ENCODE results near the gene PDK2. TPM values are rescaled to one million over a fixed set of nuclear protein-coding genes. Genes with fewer than 3 reads are reported as not detected.

The PDK2 gene
- total and polyA plus RNA-seq, 9 of the 15 experiments (the other 6 are each of a cell fraction or from before 2014, with no cell fraction given), result 0.03 to 2.5 (median 1.4) TPM

DNA sequence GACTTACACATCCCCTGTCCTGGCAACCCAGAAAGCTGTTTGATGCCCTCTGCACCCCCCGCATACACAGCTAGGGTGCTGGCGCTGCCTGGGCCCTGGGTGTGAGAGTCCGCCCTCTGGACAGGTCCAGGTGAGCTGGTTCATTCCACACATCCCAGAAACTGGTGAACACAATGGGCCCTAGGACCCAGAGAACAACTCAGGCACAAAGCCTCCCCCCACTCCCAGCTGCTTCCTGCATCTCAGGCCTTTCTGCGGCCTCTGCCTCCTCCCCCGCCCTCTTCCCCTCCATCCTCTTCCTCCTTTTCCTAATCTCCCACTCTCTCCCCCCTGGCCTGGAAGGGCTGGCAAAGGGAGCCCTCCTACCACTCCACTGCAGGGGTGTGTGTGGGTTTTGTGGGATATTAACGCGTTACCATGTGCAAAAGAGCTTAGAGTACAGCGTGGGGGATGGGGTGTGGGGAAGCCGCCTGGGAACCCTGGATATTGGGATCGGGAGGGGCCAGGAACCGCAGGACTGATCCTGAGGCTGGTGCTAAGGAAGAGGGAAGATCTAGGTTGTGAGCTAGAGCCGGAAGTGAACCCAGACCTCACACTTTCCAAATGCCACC lies 56.9 kb downstream of the PDK2 start (continued):
- no peak for TF ChIP-seq NCOA4 (IDR thresholded peaks at IDR 0.05; ENCODE audit: partially characterized antibody)
- TF ChIP-seq FUS (optimal IDR thresholded peaks at IDR 0.05; ENCODE audit: low read depth, low read length), result no peak
- TF ChIP-seq TBL1XR1 (IDR thresholded peaks at IDR 0.05; ENCODE audit: low read length in 2 of 2), result peak in 1 of 2 experiments; percentile 40; a peak in 1 of 4 replicates
- peak; percentile 64 for TF ChIP-seq KLF16 (IDR thresholded peaks at IDR 0.05)
- no peak for TF ChIP-seq STAT5A (IDR thresholded peaks at IDR 0.05; ENCODE audit: borderline replicate concordance, low read length)
- TF ChIP-seq HNRNPH1 (optimal IDR thresholded peaks at IDR 0.05; ENCODE audit: low read depth, low read length), result no peak
- TF ChIP-seq, protein P1, sequence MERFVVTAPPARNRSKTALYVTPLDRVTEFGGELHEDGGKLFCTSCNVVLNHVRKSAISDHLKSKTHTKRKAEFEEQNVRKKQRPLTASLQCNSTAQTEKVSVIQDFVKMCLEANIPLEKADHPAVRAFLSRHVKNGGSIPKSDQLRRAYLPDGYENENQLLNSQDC (CRISPR knock-in tag; IDR thresholded peaks at IDR 0.05), result no peak
- TF ChIP-seq MAFK (IDR thresholded peaks at IDR 0.05; ENCODE audit: low read length), result no peak
- TF ChIP-seq, protein P2, sequence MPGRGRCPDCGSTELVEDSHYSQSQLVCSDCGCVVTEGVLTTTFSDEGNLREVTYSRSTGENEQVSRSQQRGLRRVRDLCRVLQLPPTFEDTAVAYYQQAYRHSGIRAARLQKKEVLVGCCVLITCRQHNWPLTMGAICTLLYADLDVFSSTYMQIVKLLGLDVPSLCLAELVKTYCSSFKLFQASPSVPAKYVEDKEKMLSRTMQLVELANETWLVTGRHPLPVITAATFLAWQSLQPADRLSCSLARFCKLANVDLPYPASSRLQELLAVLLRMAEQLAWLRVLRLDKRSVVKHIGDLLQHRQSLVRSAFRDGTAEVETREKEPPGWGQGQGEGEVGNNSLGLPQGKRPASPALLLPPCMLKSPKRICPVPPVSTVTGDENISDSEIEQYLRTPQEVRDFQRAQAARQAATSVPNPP (IDR thresholded peaks at IDR 0.05; ENCODE audit: borderline replicate concordance, insufficient read depth, insufficient read length), result no peak
- peak; percentile 65; the same call in 1 of the 2 replicates for TF ChIP-seq CBX5 (IDR thresholded peaks at IDR 0.05; ENCODE audit: borderline replicate concordance, low read depth)
- TF ChIP-seq, protein P3, sequence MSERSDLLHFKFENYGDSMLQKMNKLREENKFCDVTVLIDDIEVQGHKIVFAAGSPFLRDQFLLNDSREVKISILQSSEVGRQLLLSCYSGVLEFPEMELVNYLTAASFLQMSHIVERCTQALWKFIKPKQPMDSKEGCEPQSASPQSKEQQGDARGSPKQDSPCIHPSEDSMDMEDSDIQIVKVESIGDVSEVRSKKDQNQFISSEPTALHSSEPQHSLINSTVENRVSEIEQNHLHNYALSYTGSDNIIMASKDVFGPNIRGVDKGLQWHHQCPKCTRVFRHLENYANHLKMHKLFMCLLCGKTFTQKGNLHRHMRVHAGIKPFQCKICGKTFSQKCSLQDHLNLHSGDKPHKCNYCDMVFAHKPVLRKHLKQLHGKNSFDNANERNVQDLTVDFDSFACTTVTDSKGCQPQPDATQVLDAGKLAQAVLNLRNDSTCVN (CRISPR knock-in tag; IDR thresholded peaks at IDR 0.05), result peak; percentile 26; the same call in 1 of the 2 replicates
- TF ChIP-seq TCF3 (CRISPR knock-in tag; IDR thresholded peaks at IDR 0.05), result no peak
- TF ChIP-seq, protein P4, sequence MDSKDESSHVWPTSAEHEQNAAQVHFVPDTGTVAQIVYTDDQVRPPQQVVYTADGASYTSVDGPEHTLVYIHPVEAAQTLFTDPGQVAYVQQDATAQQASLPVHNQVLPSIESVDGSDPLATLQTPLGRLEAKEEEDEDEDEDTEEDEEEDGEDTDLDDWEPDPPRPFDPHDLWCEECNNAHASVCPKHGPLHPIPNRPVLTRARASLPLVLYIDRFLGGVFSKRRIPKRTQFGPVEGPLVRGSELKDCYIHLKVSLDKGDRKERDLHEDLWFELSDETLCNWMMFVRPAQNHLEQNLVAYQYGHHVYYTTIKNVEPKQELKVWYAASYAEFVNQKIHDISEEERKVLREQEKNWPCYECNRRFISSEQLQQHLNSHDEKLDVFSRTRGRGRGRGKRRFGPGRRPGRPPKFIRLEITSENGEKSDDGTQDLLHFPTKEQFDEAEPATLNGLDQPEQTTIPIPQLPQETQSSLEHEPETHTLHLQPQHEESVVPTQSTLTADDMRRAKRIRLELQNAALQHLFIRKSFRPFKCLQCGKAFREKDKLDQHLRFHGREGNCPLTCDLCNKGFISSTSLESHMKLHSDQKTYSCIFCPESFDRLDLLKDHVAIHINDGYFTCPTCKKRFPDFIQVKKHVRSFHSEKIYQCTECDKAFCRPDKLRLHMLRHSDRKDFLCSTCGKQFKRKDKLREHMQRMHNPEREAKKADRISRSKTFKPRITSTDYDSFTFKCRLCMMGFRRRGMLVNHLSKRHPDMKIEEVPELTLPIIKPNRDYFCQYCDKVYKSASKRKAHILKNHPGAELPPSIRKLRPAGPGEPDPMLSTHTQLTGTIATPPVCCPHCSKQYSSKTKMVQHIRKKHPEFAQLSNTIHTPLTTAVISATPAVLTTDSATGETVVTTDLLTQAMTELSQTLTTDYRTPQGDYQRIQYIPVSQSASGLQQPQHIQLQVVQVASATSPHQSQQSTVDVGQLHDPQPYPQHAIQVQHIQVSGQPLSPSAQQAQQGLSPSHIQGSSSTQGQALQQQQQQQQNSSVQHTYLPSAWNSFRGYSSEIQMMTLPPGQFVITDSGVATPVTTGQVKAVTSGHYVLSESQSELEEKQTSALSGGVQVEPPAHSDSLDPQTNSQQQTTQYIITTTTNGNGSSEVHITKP (IDR thresholded peaks at IDR 0.05; ENCODE audit: partially characterized antibody), result peak; percentile 81
- no peak for TF ChIP-seq MXI1 (IDR thresholded peaks at IDR 0.05; ENCODE audit: low read depth, low read length)
- TF ChIP-seq, protein P5, sequence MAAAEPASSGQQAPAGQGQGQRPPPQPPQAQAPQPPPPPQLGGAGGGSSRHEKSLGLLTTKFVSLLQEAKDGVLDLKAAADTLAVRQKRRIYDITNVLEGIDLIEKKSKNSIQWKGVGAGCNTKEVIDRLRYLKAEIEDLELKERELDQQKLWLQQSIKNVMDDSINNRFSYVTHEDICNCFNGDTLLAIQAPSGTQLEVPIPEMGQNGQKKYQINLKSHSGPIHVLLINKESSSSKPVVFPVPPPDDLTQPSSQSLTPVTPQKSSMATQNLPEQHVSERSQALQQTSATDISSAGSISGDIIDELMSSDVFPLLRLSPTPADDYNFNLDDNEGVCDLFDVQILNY (CRISPR knock-in tag; IDR thresholded peaks at IDR 0.05), result no peak
- TF ChIP-seq ZNF41 (CRISPR knock-in tag; conservative IDR thresholded peaks at IDR 0.05), result no peak
- TF ChIP-seq, protein P6, sequence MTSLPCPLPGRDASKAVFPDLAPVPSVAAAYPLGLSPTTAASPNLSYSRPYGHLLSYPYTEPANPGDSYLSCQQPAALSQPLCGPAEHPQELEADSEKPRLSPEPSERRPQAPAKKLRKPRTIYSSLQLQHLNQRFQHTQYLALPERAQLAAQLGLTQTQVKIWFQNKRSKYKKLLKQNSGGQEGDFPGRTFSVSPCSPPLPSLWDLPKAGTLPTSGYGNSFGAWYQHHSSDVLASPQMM (CRISPR knock-in tag; IDR thresholded peaks at IDR 0.05), result no peak
- no peak for TF ChIP-seq ZNF76 (CRISPR knock-in tag; IDR thresholded peaks at IDR 0.05; ENCODE audit: borderline replicate concordance)
- no peak for TF ChIP-seq HMG20A (CRISPR knock-in tag; conservative IDR thresholded peaks at IDR 0.05)

All from K562 (cell line).